ENCODE results near the gene PDAP1. TPM values are rescaled to one million over a fixed set of nuclear protein-coding genes. Genes with fewer than 3 reads are reported as not detected.

PDAP1 gene
- total RNA-seq, 2 donors from 2014 or later, result 147 to 165 TPM

DNA sequence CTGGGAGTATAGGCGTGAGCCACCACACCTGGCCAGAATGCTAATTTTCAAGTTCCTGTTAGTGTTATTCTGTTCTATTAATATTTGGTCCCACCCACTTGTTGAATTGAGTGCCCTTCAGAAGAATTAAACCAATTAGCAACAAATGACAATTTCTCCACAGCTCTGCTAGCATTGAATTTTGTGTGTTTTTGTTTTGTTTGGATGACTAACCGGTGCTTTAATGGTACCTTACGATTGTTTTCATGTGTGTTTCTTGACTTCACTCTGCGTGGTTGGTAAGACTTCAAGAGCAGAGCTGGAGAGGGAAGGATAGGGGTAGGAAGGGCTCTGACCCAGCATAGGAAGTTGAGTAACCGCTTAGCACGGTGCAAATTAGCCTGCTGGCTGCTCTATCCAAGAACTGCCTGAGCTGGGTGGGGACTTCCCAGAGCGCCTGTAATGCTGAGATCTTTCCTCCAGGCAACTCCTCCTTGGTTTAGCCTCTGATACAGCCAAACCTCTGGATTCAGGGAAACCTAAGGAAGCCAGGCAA is 29.3 kb downstream of the PDAP1 start:
- H3K4me1 Mint-ChIP-seq, result peaks cover 7% of the 10 kb centered on the region
- Histone ChIP-seq H3K27ac (ENCODE audit: low read depth, low read length) (no peak overlapping the region), H3K27me3 (ENCODE audit: control insufficient read depth, insufficient read depth, low read length, poor library complexity, severe bottlenecking) (no peaks in the 10 kb centered on the region), H3K9me3 (ENCODE audit: control insufficient read depth, low read length) (no peaks in the 10 kb centered on the region), H3K4me3 (ENCODE audit: low read length) (no peak overlapping the region), H3K9ac (ENCODE audit: extremely low read depth, low read length, poor library complexity, severe bottlenecking) (no peak overlapping the region), H3K36me3 (ENCODE audit: control insufficient read depth, insufficient read depth, low read length) (peaks cover 10% of the 10 kb centered on the region), H3K4me1 (ENCODE audit: control insufficient read depth, insufficient read depth, low read length) (no peaks in the 10 kb centered on the region)
- peaks cover 26% of the 10 kb centered on the region for H3K36me3 Mint-ChIP-seq (ENCODE audit: low read depth)
- WGBS, 2 experiments (ENCODE audit: insufficient coverage in 1 of 2, insufficient read length in 1 of 2), result 85 to 90% methylated on average over 6 to 7 of the region's 7 CpGs
- H3K4me3 Mint-ChIP-seq, result no peak overlapping the region
- DNase-seq, result no peak
- no peaks in the 10 kb centered on the region for H3K9me3 Mint-ChIP-seq
- TF ChIP-seq, protein P1, sequence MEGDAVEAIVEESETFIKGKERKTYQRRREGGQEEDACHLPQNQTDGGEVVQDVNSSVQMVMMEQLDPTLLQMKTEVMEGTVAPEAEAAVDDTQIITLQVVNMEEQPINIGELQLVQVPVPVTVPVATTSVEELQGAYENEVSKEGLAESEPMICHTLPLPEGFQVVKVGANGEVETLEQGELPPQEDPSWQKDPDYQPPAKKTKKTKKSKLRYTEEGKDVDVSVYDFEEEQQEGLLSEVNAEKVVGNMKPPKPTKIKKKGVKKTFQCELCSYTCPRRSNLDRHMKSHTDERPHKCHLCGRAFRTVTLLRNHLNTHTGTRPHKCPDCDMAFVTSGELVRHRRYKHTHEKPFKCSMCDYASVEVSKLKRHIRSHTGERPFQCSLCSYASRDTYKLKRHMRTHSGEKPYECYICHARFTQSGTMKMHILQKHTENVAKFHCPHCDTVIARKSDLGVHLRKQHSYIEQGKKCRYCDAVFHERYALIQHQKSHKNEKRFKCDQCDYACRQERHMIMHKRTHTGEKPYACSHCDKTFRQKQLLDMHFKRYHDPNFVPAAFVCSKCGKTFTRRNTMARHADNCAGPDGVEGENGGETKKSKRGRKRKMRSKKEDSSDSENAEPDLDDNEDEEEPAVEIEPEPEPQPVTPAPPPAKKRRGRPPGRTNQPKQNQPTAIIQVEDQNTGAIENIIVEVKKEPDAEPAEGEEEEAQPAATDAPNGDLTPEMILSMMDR (conservative IDR thresholded peaks at IDR 0.05), result no peak
- H3K27me3 Mint-ChIP-seq (ENCODE audit: insufficient read depth), result no peaks in the 10 kb centered on the region
- peak overlapping the region; percentile 75 for H3K27ac Mint-ChIP-seq

DNA sequence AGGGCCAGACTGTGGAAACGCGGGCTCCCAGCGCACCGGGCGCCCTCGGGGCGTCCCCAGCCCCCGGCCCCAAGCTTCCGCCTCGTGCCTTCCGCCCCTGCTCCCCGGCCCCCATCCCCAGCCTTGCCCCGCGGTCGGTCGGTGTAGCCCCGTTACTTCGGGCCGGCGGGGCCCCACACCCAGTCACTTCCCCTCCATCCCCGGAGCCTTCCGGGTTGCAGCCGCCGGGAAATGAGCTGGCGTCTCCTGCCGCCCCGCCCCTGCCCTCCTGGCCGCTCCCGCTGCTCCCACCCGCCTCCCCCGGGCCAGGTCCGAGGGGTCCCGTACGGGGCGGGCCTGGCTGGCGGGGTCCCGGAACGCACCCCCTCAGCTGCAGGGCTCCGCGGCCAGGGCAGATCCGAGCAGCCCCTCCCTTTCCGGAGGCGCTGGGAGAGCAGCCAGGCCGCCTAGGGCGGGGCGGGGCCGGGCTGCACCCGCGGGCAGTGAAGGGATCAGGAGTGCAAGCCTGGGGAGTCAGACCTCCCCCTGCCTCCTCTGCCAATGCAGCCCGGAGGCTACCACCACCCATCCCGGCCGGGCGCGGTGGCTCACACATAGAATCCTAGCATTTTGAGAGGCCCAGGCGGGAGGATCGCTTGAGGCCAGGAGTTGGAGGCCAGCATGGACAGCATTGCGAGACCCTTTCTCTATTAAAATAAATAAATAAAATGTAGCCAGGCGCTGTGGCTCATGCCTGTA is 33.2 kb downstream of the PDAP1 start:
- Histone ChIP-seq H3K9me3 (ENCODE audit: control insufficient read depth, low read length) (no peaks in the 10 kb centered on the region), H3K4me3 (ENCODE audit: low read length) (peak overlapping the region; percentile 79), H3K27ac (ENCODE audit: low read depth, low read length) (no peak overlapping the region), H3K36me3 (ENCODE audit: control insufficient read depth, insufficient read depth, low read length) (peaks cover 10% of the 10 kb centered on the region), H3K9ac (ENCODE audit: extremely low read depth, low read length, poor library complexity, severe bottlenecking) (no peak overlapping the region), H3K27me3 (ENCODE audit: control insufficient read depth, insufficient read depth, low read length, poor library complexity, severe bottlenecking) (no peaks in the 10 kb centered on the region), H3K4me1 (ENCODE audit: control insufficient read depth, insufficient read depth, low read length) (no peaks in the 10 kb centered on the region)
- Mint-ChIP-seq H3K4me3 (peak overlapping the region; percentile 63), H3K4me1 (peaks cover 7% of the 10 kb centered on the region), H3K36me3 (ENCODE audit: low read depth) (peaks cover 14% of the 10 kb centered on the region), H3K9me3 (no peaks in the 10 kb centered on the region), H3K27ac (no peak overlapping the region), H3K27me3 (ENCODE audit: insufficient read depth) (peaks cover 12% of the 10 kb centered on the region)
- TF ChIP-seq, protein P1 (conservative IDR thresholded peaks at IDR 0.05), result no peak
- DNase-seq, result peak; percentile 85
- whole genome bisulfite sequencing, 2 experiments (ENCODE audit: insufficient coverage in 1 of 2, insufficient read length in 1 of 2), result 8 to 16% methylated on average over 20 to 58 of the region's 58 CpGs

- peak within 1 kb of the TSS; percentile 47 for H3K9ac ChIP-seq (ENCODE audit: extremely low read depth, low read length, poor library complexity, severe bottlenecking)
Observed at GRCh38 chr7:99374111-99375064, 34.0 kb downstream of the PDAP1 start, which contains the start of gene ARPC1B. ARPC1B (plus strand) TSS chr7:99374730; CDS start chr7:99385715, 10,985 bp downstream.

More at GRCh38 chr7:99374111-99375064, 34.0 kb downstream of the PDAP1 start, which contains the start of gene ARPC1B:
- Histone ChIP-seq H3K36me3 (ENCODE audit: control insufficient read depth, insufficient read depth, low read length) (peaks cover 10% of the 10 kb centered on the region), H3K4me3 (ENCODE audit: low read length) (peak within 1 kb of the TSS; percentile 79), H3K27me3 (ENCODE audit: control insufficient read depth, insufficient read depth, low read length, poor library complexity, severe bottlenecking) (no peaks in the 10 kb centered on the region), H3K27ac (ENCODE audit: low read depth, low read length) (no peak within 1 kb of the TSS), H3K4me1 (ENCODE audit: control insufficient read depth, insufficient read depth, low read length) (no peaks in the 10 kb centered on the region), H3K9me3 (ENCODE audit: control insufficient read depth, low read length) (no peaks in the 10 kb centered on the region)
- H3K4me3 Mint-ChIP-seq, result peak within 1 kb of the TSS; percentile 63
- peaks cover 12% of the 10 kb centered on the region for H3K27me3 Mint-ChIP-seq (ENCODE audit: insufficient read depth)
- peaks cover 3% of the 10 kb centered on the region for H3K4me1 Mint-ChIP-seq
- no peak within 1 kb of the TSS for H3K27ac Mint-ChIP-seq
- 1 to 3% methylated on average over 19 to 95 of the region's 95 CpGs for WGBS, 2 experiments (ENCODE audit: insufficient coverage in 1 of 2, insufficient read length in 1 of 2)
- no peaks in the 10 kb centered on the region for H3K9me3 Mint-ChIP-seq
- peak; percentile 92 for DNase-seq
- H3K36me3 Mint-ChIP-seq (ENCODE audit: low read depth), result peaks cover 14% of the 10 kb centered on the region
- TF ChIP-seq, protein P1 (conservative IDR thresholded peaks at IDR 0.05), result no peak
